Stimulated activated CD8-positive, alpha-beta memory T cell treated with anti-CD3 and anti-CD28 coated beads, Interleukin-2, amount 100 ng/mL, for 1 hour (primary cell): ENCODE measurements around the gene SET.
"Not testable (repeated sequence)": the region's sequence is repeated elsewhere in the genome, so short reads cannot be mapped to it uniquely, and the experiment has no call there.

ENCODE experiments used
- DNase-seq, 2 donors: peaks; one replicate each; pipeline ENCODE4 v3.0.0-alpha.2; 2020; ENCODE audit warnings: low read depth in 2 of 2

Gene SET

DNA sequence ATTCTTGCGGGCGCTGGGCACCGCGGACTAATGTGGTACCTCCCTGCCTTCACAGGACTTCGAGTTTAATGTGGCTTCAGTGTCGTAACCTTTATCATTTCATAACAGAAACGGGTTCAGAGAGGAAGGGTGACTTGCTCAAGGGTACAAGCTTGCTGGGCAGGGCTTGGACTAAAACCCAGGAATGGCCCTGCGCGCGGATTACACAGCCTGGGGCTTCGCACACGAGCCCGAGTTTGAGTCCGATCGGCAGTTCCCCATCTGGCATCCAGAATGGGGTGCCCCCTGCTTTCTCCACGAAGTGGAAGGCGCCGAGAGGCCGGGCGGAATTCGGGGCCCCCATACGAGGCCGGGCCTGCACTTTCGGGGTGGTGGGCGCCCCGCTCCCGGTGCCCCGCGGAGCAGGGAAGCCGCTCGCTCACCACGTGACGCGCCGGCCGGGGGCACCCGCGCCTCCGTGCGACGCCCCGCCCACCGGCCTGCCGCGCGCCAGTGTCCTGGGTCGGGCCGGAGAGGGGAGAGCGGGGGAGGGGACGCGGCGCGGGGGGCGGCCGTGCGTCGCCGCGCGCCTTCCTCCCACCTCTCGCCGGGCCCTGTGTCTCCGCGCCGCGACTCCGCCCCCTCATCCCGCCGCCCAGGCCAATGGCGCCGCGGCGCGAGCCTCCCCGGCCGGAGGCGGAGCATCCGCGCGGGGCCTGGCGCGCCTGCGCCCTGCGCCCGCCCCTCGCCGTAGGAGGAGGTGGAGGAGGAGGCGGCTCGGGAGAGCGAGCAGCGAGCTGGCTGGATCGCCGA, at the start of gene SET:
Gene SET (plus strand): TSS at position 722 of the 792 bp plus-strand sequence. CDS start 361 bp downstream, outside the sequence.
- DNase-seq: peak; percentile 80 to 90

- no peak for DNase-seq
Observed at GRCh38 chr9:128640603-128641002, 48.4 kb upstream of the SET start.

DNA sequence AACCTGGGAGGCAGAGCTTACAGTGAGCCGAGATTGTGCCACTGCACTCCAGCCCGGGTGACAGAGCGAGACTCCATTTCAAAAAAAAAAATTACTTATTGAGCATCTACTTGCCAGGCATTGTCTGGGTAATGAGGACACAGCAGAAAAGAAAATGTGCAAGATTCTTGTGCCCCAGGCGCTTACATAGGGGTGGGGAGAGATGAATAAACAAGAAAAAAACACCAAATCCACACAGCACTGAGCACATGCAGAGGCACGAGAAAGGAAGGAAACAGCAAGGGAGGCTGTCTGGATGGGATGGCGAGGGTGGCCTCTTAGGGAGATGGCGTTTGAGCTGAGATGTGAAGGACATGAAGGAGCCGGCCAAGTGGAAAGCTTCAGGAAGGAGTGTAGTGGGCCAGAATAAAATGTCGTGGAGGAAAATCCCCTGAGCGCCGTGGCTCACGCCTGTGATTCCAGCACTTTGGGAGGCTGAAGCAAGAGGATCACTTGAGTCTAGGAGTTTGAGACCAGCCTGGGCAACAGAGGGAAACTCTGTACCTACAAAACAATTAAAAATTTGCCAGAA, 46.3 kb upstream of the SET start:
- DNase-seq: no peak

- no peak for DNase-seq
Observed at GRCh38 chr9:128643519-128644300, 45.3 kb upstream of the SET start.

GRCh38 chr9:128648206-128648605, 40.8 kb upstream of the SET start:
- peak; percentile 42 to 50 for DNase-seq

DNA sequence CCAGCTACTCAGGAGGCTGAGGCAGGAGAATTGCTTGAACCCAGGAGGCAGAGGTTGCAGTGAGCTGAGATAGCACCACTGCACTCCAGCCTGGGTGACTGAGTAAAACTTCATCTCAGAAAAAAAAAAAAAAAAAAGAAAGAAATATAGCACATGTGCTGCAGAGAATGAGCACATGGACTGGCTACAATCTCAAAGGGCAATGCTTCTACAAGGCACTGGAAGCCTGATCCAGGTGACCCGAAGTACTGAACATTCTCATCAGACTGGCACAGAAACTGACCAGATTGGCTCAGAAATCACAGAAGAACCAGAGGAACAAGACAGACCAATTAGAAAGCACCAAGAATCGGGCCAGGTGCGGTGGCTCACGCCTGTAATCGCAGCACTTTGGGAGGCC, 37.2 kb upstream of the SET start:
- DNase-seq: no peak

- no peak for DNase-seq
Observed at GRCh38 chr9:128653908-128654307, 35.1 kb upstream of the SET start.

DNA sequence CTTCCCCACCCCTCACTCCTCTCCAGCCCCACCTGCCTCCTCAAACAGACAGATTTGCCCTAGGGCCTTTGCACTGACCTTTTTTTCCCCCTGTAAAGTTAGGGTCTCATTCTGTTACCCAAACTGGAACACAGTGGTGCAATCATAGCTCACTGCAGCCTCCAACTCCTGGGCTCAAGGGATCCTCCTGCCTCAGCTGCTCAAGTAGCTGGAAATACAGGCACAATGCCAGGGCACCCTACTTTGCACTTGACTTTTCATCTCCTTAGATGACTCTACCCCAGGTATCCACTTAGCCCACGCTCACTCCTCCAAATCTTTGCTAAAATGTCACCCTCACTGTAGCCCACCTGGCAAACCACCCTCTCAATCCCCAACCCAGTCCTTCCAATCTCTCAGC, 34.5 kb upstream of the SET start:
- no peak for DNase-seq

- DNase-seq: peak; percentile 93 to 95
Observed at GRCh38 chr9:128656416-128657343, 32.3 kb upstream of the SET start, which contains the start of gene DYNC2I2. Gene DYNC2I2, minus strand, starts transcription at chr9:128656847. Its CDS starts 121 bp downstream, at chr9:128656726.

- DNase-seq: no peak
Observed at GRCh38 chr9:128657344-128657704, 31.7 kb upstream of the SET start.

GRCh38 chr9:128657796-128658195, 31.2 kb upstream of the SET start:
- DNase-seq: no peak

DNA sequence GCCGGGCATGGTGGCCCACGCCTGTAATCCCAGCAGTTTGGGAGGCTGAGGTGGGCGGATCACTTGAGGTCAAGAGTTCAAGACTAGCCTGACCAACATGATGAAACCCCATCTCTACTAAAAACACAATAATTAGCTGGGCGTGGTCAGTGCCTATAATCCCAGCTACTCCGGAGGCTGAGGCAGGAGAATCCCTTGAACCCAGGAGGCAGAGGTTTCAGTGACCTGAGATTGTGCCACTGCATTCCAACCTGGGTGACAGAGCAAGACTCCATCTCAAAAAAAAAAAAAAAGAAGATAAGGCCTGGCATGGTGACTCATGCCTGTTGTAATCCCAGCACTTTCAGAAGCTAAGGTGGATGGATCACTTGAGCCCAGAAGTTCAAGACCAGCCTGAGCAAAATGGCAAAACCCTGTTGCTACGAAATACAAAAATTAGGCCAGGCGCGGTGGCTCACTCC, 22.5 kb upstream of the SET start:
- not testable (repeated sequence) for DNase-seq

DNA sequence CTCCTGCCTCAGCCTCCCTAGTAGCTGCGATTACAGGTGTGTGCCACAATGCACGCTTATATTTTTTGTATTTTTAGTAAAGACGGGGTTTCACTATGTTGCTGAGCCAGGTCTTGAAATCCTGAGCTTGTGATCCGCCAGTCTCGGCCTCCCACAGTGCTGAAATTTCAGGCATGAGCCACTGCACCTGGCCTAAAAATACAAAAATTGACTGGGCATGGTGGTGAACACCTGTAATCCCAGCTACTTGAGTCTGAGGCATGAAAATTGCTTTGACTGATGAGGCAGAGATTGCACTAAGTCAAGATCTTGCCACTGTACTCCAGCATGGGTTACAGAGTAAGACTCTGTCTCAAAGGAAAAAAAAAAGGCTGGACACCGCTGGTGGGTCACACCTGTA, 19.2 kb upstream of the SET start:
- no peak for DNase-seq

DNA sequence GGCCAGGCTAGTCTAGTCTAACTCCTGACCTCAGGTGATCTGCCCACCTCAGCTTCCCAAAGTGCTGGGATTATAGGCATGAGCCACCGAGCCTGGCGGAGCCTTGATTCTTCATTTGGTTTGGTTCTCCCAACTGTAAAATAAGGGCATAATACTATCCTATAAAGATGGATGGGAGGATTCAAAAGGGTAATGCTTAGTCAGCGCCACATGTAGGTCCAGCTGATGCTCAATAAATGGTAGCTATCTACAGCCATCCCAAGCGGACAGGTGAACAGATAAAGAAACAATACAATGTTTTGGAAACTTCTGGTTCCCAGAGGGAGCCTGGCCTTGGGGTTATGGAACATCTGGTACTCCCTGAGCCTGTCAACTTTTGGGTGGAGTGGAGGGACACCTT, 13.6 kb upstream of the SET start:
- no peak for DNase-seq

DNA sequence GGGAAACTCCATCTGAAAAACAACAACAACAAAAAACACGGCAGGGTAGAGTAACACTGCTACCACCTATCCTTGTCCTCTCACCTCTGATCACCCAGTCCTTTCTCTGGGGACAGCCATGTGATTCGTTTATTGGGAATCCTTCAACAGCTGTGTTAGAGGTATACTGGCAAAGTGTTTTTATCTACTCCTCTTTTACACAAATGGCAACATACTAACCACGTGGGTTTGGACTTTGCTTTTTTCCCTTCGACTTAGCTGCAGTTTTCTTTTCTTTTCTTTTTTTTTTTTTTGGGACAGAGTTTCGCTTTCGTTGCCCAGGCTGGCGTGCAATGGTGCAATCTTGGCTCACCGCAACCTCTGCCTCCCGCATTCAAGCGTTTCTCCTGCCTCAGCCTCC, 11.2 kb upstream of the SET start:
- DNase-seq: no peak

DNA sequence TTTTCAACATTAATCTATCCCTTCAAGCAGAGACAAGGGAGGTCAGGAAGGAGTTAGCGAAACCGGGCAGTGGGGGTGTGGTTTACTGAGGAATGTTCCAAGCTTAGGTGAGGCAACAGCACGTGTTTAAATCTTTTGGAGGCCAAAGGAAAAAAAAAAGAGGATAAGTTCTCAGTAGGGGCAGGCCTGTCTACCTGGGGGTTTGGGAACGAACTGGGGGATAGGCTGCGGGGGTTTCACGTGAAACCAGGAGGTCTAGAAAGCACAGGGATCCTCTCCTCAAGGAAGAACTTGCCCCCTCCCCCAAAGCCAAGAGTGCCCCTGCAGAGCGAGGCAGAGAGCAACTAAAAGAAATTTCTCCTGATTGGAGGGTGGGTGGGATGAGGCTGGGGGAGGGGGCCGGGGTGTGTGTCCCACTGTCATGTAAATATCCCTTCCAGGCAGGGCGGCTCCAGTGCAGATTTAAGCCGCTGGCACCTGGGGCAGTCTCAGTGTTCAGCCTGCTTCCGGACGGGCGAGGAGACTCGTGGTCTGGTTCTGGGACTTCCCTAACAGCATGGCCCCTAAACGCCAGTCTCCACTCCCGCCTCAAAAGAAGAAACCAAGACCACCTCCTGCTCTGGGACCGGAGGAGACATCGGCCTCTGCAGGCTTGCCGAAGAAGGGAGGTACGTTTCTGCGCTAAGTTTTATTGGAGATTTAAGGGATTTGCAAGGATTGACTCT, 5.5 kb upstream of the SET start:
- DNase-seq: peak in 1 of 2 donors; percentile 16

DNA sequence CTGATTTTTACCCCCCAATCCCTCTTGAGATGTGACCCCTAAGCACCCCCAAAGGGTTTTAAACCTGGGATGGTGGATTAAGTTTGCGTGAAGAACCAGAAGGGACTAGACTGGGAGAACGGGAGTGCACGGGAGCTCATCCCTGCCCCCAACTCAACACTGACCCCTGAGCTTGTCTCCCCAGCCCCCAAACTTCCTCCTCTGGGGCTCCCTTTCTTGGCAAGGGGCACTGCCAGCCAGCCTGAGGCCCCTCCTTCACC, 5.0 kb upstream of the SET start:
- DNase-seq: no peak

DNA sequence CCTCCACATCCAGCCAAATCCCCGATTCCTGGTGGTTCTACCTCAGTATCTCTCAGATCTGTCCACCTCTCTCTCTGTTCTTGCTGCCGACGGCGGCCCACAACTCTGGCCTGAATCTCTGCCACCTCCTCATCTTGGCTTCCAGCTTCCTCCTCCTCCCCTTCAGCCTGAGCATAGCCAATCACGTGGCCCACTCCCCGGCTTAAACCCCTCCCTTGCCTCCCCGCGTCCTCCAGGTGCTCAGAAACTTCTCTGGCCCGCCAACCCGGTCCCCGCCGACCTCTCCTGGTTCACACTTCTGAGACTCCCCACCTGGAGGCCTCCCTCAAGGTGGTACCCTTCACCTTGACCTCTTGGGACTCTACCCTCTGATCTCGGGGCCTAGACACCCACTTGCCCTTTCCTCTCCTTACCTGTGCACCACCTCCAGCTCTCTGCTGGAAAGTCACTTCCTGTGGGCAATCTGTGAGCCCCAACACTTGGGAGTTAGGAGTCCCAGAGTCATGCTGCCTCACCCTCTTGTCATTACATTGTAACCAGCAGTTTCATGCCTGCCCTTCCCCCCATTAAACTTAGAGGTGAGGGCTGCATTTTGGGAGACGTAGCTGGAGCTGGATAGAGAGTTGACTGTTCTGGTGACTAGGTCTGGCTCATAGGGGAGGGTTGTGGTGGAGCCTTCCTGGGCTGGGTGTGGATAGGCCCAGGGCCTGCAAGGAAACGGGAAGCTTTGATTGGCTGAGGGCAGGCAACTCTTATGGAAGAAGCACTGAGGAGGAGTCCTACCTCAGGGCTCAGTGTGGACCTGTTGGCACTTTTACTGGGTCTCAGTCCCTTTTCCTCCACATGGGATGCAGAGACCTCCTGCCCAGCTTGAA, 4.5 kb upstream of the SET start:
- peak; percentile 39 to 51 for DNase-seq

- DNase-seq: peak in 1 of 2 donors; percentile 13
Observed at GRCh38 chr9:128685636-128686489, 3.2 kb upstream of the SET start.
